PC-9 (cell line): Measurements from ENCODE around the gene MAST2.

Source experiments
- EZH2 ChIP-seq: fragments of 200-600 bp; sonication (generic); IDR thresholded peaks from 2 replicates; pipeline ENCODE4 v1.8.0; 2017; ENCODE audit warnings: antibody characterized with exemption, low read depth
- TF ChIP-seq, protein P1 (sequence below): fragments of 200-600 bp; sonication (generic); conservative IDR thresholded peaks from 2 replicates; pipeline ENCODE4 v1.6.1; 2017; ENCODE audit warnings: mixed run types, antibody characterized with exemption, mild to moderate bottlenecking, moderate library complexity

DNA sequence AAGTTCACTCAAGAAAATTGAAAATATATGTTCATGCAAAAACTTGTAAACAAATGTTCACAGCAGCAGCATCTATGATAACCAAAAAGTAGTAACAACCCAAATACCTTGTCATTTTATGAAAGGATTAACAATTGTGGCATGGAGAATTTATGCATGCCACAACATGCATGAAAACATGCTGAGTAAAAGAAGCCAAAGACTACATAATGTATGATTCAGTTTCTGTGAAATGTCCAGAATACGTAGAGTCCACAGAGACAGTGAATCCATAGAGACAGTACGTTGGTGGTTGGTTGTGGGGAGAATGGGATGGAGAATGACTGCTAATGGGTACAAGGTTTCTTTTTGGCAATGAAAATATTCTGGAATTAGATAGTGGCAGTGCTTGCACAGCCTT is 148.7 kb downstream of the MAST2 start:
- TF ChIP-seq, protein P1, sequence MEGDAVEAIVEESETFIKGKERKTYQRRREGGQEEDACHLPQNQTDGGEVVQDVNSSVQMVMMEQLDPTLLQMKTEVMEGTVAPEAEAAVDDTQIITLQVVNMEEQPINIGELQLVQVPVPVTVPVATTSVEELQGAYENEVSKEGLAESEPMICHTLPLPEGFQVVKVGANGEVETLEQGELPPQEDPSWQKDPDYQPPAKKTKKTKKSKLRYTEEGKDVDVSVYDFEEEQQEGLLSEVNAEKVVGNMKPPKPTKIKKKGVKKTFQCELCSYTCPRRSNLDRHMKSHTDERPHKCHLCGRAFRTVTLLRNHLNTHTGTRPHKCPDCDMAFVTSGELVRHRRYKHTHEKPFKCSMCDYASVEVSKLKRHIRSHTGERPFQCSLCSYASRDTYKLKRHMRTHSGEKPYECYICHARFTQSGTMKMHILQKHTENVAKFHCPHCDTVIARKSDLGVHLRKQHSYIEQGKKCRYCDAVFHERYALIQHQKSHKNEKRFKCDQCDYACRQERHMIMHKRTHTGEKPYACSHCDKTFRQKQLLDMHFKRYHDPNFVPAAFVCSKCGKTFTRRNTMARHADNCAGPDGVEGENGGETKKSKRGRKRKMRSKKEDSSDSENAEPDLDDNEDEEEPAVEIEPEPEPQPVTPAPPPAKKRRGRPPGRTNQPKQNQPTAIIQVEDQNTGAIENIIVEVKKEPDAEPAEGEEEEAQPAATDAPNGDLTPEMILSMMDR = no peak
- TF ChIP-seq EZH2 = no peak
